AG09309 (cell line): ENCODE measurements around the gene SMARCC1.
"Not testable (repeated sequence)": the region's sequence is repeated elsewhere in the genome, so short reads cannot be mapped to it uniquely, and the experiment has no call there.

ENCODE experiments used
- DNase-seq: peaks from one replicate; pipeline ENCODE4 v3.0.0-alpha.2; 2010; ENCODE audit warnings: low read depth
- H3K4me3 ChIP-seq: 2 replicates; pipeline ENCODE4 v1.5.1; 2011; ENCODE audit warnings: mild to moderate bottlenecking, low read depth, low read length, moderate library complexity; ENCODE audit not compliant: control insufficient read depth
- TF ChIP-seq, protein P1 (sequence below): IDR thresholded peaks from 2 replicates; pipeline ENCODE4 v1.5.1; 2011; ENCODE audit warnings: mild to moderate bottlenecking, low read depth, low read length, inconsistent platforms; ENCODE audit not compliant: insufficient read depth, control insufficient read depth; ENCODE audit errors: missing control alignments

The SMARCC1 gene

GRCh38 chr3:47772788-47773187 is 8.9 kb downstream of the SMARCC1 start:
- TF ChIP-seq, protein P1, sequence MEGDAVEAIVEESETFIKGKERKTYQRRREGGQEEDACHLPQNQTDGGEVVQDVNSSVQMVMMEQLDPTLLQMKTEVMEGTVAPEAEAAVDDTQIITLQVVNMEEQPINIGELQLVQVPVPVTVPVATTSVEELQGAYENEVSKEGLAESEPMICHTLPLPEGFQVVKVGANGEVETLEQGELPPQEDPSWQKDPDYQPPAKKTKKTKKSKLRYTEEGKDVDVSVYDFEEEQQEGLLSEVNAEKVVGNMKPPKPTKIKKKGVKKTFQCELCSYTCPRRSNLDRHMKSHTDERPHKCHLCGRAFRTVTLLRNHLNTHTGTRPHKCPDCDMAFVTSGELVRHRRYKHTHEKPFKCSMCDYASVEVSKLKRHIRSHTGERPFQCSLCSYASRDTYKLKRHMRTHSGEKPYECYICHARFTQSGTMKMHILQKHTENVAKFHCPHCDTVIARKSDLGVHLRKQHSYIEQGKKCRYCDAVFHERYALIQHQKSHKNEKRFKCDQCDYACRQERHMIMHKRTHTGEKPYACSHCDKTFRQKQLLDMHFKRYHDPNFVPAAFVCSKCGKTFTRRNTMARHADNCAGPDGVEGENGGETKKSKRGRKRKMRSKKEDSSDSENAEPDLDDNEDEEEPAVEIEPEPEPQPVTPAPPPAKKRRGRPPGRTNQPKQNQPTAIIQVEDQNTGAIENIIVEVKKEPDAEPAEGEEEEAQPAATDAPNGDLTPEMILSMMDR, result no peak
- DNase-seq, result no peak
- no peak overlapping the region for H3K4me3 ChIP-seq

DNA sequence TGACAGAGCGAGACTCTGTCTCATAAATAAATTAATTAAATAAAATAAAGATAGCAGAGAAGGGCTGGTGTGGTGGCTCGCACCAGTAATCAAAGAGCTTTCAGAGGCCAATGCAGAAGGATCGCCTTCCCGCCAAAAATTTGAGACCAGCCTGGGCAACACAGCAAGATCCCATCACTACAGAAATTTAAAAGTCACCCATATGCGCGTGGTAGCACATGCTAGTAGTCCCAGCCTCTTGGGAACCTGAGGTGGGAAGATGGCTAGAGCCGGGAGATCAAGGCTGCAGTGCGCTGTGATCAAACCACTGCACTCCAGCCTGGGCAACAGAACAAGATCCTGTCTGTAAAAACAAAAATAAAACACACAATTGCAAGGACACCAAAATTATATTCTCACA is 9.6 kb downstream of the SMARCC1 start:
- no peak for DNase-seq
- TF ChIP-seq, protein P1, result no peak
- H3K4me3 ChIP-seq, result no peak overlapping the region

DNA sequence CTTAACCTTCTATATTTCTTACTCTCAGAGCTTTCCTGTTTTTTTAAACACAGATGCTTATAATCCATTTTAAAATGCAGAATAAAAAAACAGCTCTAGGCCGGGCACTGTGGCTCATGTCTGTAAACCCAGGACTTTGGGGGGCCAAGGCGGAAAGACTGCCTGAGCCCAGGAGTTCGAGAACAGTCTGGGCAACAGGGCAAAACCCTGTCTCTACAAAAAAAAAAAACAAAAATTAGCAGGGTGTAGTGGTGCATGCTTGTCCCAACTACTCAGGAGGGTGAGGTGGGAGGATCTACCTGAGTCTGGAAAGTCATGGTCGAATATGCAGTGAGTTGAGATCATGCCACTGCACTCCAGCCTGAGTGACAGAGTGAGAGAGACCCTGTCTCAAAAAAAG is 15.5 kb downstream of the SMARCC1 start:
- no peak overlapping the region for H3K4me3 ChIP-seq
- TF ChIP-seq, protein P1, result no peak
- DNase-seq, result no peak

DNA sequence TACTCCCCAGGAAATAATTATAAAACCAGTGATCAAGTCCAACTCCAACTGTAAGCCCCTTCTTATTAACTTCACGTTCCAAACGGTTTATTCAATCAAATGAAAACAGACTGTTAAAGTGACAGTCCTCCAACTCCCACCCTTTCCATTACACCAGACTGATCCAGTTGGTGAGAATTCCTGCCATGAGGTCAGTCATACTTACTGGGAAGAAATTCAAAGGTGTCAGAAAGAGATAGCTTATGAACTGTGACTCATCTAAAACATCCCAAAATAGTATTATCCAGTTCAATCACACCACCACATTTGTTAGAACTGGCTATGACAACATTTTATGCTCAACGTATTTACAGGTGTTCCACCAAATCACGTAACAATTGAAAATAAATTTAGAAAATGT is 19.5 kb downstream of the SMARCC1 start:
- DNase-seq, result no peak
- TF ChIP-seq, protein P1, result no peak
- H3K4me3 ChIP-seq, result no peak overlapping the region

- TF ChIP-seq, protein P1, result no peak
- DNase-seq, result no peak
- no peak overlapping the region for H3K4me3 ChIP-seq
Observed at GRCh38 chr3:47761046-47761445, 20.6 kb downstream of the SMARCC1 start.

DNA sequence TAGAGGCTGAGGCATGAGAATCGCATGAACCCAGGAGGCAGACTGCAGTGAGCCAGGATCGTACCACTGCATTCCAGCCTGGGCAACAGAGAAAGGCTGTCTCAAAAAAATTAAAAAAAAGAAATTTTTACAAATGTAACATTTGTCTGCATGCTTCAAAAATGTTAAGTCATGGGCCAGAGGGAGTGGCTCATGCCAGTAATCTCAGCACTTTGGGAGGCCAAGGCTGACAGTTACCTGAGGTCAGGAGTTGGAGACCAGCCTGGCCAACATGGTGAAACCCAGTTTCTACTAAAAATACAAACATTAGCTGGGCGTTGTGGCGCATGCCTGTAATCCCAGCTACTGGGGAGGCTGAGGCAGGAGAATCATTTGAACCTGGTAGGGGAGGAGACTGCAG is 21.5 kb downstream of the SMARCC1 start:
- H3K4me3 ChIP-seq, DNase-seq: not testable (repeated sequence)

DNA sequence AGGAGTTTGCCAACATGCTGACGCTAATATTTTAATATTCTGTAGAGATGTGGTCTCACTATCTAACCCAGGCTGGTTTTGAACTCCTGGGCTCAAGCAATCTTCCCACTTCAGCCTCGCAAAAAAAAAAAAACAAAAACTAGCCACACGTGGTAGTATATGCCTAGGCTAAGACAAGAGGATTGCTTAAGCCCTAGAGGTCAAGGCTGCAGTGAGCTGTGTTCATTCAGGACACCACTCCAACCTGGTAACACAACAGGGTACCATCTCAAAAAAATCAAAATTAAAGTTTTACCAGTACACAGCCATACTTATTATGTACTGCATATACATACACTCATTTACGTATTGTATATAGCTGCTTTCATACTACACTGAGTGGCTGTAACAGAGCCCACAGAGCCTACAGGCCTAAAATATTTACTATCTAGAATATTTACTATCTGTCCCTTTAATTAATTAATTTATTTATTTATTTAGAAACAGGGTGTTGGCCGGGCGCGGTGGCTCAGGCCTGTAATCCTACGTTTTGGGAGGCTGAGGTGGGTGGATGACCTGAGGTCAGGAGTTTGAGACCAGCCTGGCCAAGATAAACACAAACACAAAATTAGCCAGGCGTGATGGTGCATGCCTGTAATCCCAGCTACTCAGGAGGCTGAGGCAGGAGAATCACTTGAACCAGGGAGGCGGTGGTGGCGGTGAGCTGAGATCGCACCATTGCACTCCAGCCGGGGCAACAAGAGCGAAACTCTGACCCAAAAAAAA is 23.2 kb downstream of the SMARCC1 start:
- no peak for DNase-seq
- no peak overlapping the region for H3K4me3 ChIP-seq
- TF ChIP-seq, protein P1, result no peak
